Activated T-cell treated with anti-CD3 and anti-CD28 coated beads for 24 hours (primary cell): Measurements from ENCODE around the gene ZNF311.
"Not testable (repeated sequence)": the region's sequence is repeated elsewhere in the genome, so short reads cannot be mapped to it uniquely, and the experiment has no call there.

Source experiments
- DNase-seq: peaks from one replicate; pipeline ENCODE4 v3.0.0-alpha.2; 2020; ENCODE audit warnings: low read depth

ZNF311 gene

DNA sequence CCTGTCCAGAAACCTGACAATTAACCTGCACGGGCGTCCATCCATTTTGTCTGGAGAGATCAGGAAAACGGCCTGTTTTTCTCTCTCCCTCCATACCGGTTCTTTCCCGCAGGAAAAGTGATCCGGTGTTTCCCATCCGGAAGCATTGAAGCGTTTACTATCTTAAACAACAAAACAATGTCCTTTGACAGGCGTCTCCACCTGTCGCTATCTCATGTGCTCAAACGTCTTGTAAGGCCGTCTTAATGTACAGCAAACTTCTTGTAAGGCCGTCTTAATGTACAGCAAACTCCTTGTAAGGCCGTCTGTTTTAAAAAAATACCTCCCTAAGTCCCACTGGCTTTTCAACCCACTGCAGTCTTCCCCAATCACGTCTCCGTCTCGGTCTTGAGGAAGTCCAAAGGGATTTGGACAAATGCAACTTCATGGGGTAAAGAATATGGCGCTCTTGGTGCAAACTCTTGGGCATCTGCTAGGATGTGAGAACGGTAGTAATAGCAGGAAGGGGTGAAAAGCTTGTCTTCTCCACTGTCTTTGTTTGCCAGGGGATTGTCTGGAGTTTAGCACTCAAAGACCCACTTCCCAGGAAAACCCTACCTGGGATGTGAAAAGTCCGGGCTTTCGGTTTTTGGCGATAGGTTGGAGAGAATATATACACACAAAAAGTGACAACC is 51.4 kb downstream of the ZNF311 start:
- DNase-seq, result no peak

DNA sequence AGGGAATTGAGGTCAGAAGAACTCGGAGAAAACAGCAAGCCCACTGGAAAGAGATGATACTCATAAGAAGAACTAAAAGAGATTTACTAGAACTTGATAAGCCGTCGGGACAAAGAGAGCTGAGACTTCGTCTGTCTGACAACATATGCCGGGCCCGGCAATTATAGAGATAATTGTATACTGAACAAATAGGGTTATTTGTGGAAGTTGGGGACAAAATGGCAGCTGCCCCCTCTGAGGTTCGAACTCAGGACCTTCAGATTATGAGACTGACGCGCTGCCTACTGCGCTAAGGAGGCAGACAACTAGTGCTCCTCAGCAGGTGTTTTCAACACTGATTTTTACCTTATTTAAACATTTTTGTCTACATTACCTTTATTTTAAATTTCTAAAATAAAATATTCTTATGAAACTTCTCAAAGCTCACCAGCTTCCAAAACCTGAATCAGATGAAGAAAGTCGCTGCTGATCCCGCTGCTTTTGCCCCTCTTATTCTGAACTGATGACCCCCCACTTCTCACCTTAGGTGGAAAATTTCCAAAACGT is 52.0 kb downstream of the ZNF311 start:
- DNase-seq, result peak; percentile 64

DNA sequence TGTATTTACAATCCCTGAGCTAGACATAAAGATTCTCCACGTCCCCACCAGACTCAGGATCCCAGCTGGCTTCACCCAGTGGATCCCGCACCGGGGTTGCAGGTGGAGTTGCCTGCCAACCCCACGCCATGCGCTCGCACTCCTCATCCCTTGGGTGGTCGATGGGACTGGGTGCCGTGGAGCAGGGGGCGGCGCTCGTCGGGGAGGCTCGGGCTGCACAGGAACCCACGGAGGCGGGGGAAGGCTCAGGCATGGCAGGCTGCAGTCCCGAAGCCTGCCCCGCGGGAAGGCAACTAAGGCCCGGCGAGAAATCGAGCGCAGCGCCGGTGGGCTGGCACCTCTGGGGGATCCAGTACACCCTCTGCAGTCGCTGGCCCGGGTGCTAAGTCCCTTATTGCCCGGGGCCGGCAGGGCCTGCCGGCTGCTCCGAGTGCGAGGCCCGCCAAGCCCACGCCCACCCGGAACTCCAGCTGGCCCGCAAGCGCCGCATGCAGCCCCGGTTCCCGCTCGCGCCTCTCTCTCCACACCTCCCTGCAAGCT is 55.4 kb downstream of the ZNF311 start:
- DNase-seq, result not testable (repeated sequence)

- DNase-seq, result no peak
These were observed 56.2 kb downstream of the ZNF311 start for GRCh38 chr6:28948782-28949486.

GRCh38 chr6:28947831-28948270 is 57.3 kb downstream of the ZNF311 start:
- no peak for DNase-seq

DNA sequence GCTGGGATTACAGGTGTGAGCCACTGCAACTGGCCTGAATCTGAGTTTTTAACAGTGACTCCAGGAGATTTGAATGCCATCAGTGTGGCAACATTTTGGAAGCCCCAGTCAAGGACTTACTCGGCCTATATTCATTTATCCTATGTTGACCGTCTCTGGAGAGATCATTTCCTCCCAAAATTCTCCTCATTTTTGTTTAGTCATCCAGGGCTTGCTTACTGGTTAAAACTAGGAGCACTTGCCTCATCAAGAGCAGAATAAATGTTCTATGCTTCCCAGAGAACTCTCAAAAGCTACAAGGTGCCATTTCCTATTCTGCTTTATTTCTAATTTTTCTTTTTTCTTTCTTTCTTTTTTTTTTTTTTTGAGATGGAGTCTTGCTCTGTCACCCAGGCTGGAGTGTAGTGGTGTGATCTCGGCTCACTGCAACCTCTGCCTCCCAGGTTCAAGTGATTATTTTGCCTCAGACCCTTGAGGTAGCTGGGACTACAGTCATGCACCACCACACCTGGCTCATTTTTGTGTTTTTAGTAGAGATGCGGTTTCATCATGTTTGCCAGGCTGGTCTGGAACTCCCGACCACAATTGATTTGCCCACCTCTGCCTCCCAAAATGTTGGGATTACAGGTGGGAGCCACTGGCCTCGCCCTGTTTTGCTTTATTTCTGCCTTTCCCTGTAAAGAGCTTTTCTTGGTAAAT is 57.9 kb downstream of the ZNF311 start:
- no peak for DNase-seq

GRCh38 chr6:28945349-28945748 is 59.8 kb downstream of the ZNF311 start:
- no peak for DNase-seq
